GM06990 (cell line): ENCODE results near the gene DIRAS3.

Experiments used
- DNase-seq: peaks from one replicate; pipeline ENCODE4 v3.0.0-alpha.2; 2011; ENCODE audit not compliant: insufficient read length; ENCODE audit errors: extremely low read depth
- H3K27me3 ChIP-seq: replicated peaks from 2 replicates; pipeline ENCODE4 v1.6.0; 2011; ENCODE audit warnings: low read length; ENCODE audit not compliant: control insufficient read depth, insufficient read depth
- H3K36me3 ChIP-seq: 2 replicates; pipeline ENCODE4 v1.5.1; 2011; ENCODE audit warnings: low read length; ENCODE audit not compliant: control insufficient read depth, insufficient read depth
- H3K4me3 ChIP-seq: replicated peaks from 2 replicates; pipeline ENCODE4 v1.5.1; 2011; ENCODE audit warnings: low read depth, mild to moderate bottlenecking, control low read depth, low read length
- CTCF ChIP-seq: IDR thresholded peaks from 2 replicates; pipeline ENCODE4 v1.5.1; 2011; ENCODE audit warnings: low read length, control low read depth, mild to moderate bottlenecking, inconsistent platforms; ENCODE audit not compliant: insufficient read depth, poor library complexity, severe bottlenecking

Gene DIRAS3

GRCh38 chr1:68045511-68046180 lies 4.8 kb downstream of the DIRAS3 start:
- DNase-seq: no peak
- TF ChIP-seq CTCF: no peak
- H3K27me3 ChIP-seq: no peaks in the 10 kb centered on the region
- no peak overlapping the region for H3K4me3 ChIP-seq
- no peaks in the 10 kb centered on the region for H3K36me3 ChIP-seq

GRCh38 chr1:68043443-68044090 lies 6.9 kb downstream of the DIRAS3 start:
- Histone ChIP-seq H3K27me3 (no peaks in the 10 kb centered on the region), H3K4me3 (no peak overlapping the region), H3K36me3 (no peaks in the 10 kb centered on the region)
- no peak for TF ChIP-seq CTCF
- DNase-seq: no peak

- no peak for TF ChIP-seq CTCF
- H3K4me3 ChIP-seq: no peak overlapping the region
- H3K36me3 ChIP-seq: no peaks in the 10 kb centered on the region
- no peaks in the 10 kb centered on the region for H3K27me3 ChIP-seq
- DNase-seq: no peak
Measured at GRCh38 chr1:68036946-68037345, 13.5 kb downstream of the DIRAS3 start.

- no peak for DNase-seq
- Histone ChIP-seq H3K4me3 (no peak overlapping the region), H3K36me3 (no peaks in the 10 kb centered on the region), H3K27me3 (no peaks in the 10 kb centered on the region)
- no peak for TF ChIP-seq CTCF
Measured at GRCh38 chr1:68029444-68029843, 21.0 kb downstream of the DIRAS3 start.

- TF ChIP-seq CTCF: no peak
- H3K36me3 ChIP-seq: no peaks in the 10 kb centered on the region
- DNase-seq: no peak
- H3K4me3 ChIP-seq: no peak overlapping the region
- H3K27me3 ChIP-seq: no peaks in the 10 kb centered on the region
Measured at GRCh38 chr1:68028566-68028965, 21.9 kb downstream of the DIRAS3 start.
